GM20000 (cell line): ENCODE measurements around the gene IMP4.
A peak's percentile ranks its signal among the peaks of the same experiment; 100 is the strongest.

Experiments used
- DNase-seq: peaks from one replicate; pipeline ENCODE4 v3.0.0; 2012; ENCODE audit warnings: low spot score
- CTCF ChIP-seq: IDR thresholded peaks from 2 replicates; pipeline ENCODE4 v1.5.1; 2012; ENCODE audit warnings: mild to moderate bottlenecking, control low read depth; ENCODE audit errors: extremely low read depth, missing control alignments

Gene IMP4

GRCh38 chr2:130387804-130388203, 45.1 kb downstream of the IMP4 start:
- DNase-seq, result no peak
- TF ChIP-seq CTCF, result no peak

- no peak for DNase-seq
- no peak for TF ChIP-seq CTCF
Observed at GRCh38 chr2:130388221-130388907, 45.7 kb downstream of the IMP4 start.

GRCh38 chr2:130389358-130389757, 46.7 kb downstream of the IMP4 start:
- no peak for TF ChIP-seq CTCF
- DNase-seq, result no peak

GRCh38 chr2:130389783-130390182, 47.1 kb downstream of the IMP4 start:
- DNase-seq, result no peak

GRCh38 chr2:130390460-130391057, 47.9 kb downstream of the IMP4 start:
- no peak for TF ChIP-seq CTCF
- no peak for DNase-seq

More at GRCh38 chr2:130389783-130390182, 47.1 kb downstream of the IMP4 start:
- TF ChIP-seq CTCF, result no peak

- DNase-seq, result peak; percentile 83
- TF ChIP-seq CTCF, result no peak
Observed at GRCh38 chr2:130391058-130391871, 48.6 kb downstream of the IMP4 start.

- no peak for TF ChIP-seq CTCF
- DNase-seq, result no peak
Observed at GRCh38 chr2:130391872-130392670, 49.4 kb downstream of the IMP4 start.
